ENCODE measurements around the gene FAAP100.

Gene FAAP100

GRCh38 chr17:81516439-81516838 lies 35.7 kb downstream of the FAAP100 start:
- DNase-seq (ENCODE audit: low read depth), result no peak
- peak overlapping the region; percentile 60 for H3K4me3 ChIP-seq (ENCODE audit: control insufficient read depth, low read depth, low read length)
- TF ChIP-seq, protein P1, sequence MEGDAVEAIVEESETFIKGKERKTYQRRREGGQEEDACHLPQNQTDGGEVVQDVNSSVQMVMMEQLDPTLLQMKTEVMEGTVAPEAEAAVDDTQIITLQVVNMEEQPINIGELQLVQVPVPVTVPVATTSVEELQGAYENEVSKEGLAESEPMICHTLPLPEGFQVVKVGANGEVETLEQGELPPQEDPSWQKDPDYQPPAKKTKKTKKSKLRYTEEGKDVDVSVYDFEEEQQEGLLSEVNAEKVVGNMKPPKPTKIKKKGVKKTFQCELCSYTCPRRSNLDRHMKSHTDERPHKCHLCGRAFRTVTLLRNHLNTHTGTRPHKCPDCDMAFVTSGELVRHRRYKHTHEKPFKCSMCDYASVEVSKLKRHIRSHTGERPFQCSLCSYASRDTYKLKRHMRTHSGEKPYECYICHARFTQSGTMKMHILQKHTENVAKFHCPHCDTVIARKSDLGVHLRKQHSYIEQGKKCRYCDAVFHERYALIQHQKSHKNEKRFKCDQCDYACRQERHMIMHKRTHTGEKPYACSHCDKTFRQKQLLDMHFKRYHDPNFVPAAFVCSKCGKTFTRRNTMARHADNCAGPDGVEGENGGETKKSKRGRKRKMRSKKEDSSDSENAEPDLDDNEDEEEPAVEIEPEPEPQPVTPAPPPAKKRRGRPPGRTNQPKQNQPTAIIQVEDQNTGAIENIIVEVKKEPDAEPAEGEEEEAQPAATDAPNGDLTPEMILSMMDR (conservative IDR thresholded peaks at IDR 0.05; ENCODE audit: control insufficient read depth, insufficient read depth, low read depth, low read length), result no peak

GRCh38 chr17:81515530-81516041 lies 36.6 kb downstream of the FAAP100 start:
- H3K4me3 ChIP-seq (ENCODE audit: control insufficient read depth, low read depth, low read length), result peak overlapping the region; percentile 60
- no peak for DNase-seq (ENCODE audit: low read depth)
- TF ChIP-seq, protein P1 (conservative IDR thresholded peaks at IDR 0.05; ENCODE audit: control insufficient read depth, insufficient read depth, low read depth, low read length), result no peak

DNA sequence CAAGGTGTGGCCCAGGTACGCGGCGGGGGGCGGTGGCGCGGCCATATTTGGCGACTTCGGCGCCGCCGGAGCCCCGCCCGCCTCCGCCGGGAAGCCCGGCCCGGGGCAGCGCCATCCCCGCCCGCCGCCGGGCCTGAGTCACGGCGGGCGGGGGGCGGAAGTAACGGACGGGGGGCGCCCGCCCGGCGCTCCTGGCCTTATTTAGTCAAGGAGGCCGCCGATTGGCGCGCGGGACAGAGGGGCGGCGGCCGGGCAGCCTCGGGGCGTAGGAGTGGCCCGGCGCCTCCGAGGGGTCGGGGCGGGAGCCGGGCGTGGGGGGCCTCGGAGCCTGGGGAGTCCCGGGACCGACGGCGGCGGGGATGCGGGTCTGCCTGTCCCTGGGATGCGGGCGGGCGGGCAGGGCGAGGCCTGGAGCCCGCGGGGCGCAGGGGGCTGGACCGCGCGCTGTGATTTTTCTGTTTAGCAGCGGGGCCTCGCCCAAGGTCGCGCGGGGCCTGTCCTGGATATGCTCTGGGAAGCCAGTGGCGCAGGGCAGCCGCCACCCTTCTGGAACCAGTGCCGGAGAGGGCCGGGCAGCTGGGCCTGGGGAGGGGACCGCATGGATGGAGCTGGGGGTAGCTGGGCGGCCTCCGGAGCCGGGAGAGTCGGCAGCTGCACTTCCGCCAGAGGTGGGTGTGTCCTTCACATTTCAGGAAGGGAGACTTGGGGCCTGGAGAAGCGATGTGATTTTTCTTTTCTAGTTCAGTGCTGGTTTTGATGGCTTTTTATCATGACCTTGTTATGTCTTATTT lies 37.2 kb downstream of the FAAP100 start:
- TF ChIP-seq, protein P1 (conservative IDR thresholded peaks at IDR 0.05; ENCODE audit: control insufficient read depth, insufficient read depth, low read depth, low read length), result no peak
- H3K4me3 ChIP-seq (ENCODE audit: control insufficient read depth, low read depth, low read length), result peak overlapping the region; percentile 60
- DNase-seq (ENCODE audit: low read depth), result peak; percentile 64

- TF ChIP-seq, protein P1 (conservative IDR thresholded peaks at IDR 0.05; ENCODE audit: control insufficient read depth, insufficient read depth, low read depth, low read length), result no peak
- no peak for DNase-seq (ENCODE audit: low read depth)
- H3K4me3 ChIP-seq (ENCODE audit: control insufficient read depth, low read depth, low read length), result peak overlapping the region; percentile 42
Observed at GRCh38 chr17:81514489-81514738, 37.7 kb downstream of the FAAP100 start.

- TF ChIP-seq, protein P1 (conservative IDR thresholded peaks at IDR 0.05; ENCODE audit: control insufficient read depth, insufficient read depth, low read depth, low read length), result no peak
- H3K4me3 ChIP-seq (ENCODE audit: control insufficient read depth, low read depth, low read length), result peak overlapping the region; percentile 42
- peak; percentile 69 for DNase-seq (ENCODE audit: low read depth)
Observed at GRCh38 chr17:81513753-81514488, 38.2 kb downstream of the FAAP100 start.

- DNase-seq (ENCODE audit: low read depth), result peak; percentile 45
- H3K4me3 ChIP-seq (ENCODE audit: control insufficient read depth, low read depth, low read length), result peak overlapping the region; percentile 42
- TF ChIP-seq, protein P1 (conservative IDR thresholded peaks at IDR 0.05; ENCODE audit: control insufficient read depth, insufficient read depth, low read depth, low read length), result no peak
Observed at GRCh38 chr17:81513372-81513752, 38.8 kb downstream of the FAAP100 start.
